ENCODE results near the gene SACS. TPM values are rescaled to one million over a fixed set of nuclear protein-coding genes. Genes with fewer than 3 reads are reported as not detected.
"Not testable (repeated sequence)": the region's sequence is repeated elsewhere in the genome, so short reads cannot be mapped to it uniquely, and the experiment has no call there.

Gene SACS
- total RNA-seq, 6 experiments from 2014 or later = 1.5 to 5.9 (median 3.3) TPM

GRCh38 chr13:23322353-23323336, 110.9 kb downstream of the SACS start:
- intact Hi-C loops (cut with DNase I) = no loop called here
- whole genome bisulfite sequencing (ENCODE audit: insufficient coverage, low coverage, low lambda C conversion rate, missing lambda C conversion rate) = 73% methylated on average over 9 of the region's 19 CpGs
- H3K27ac ChIP-seq = no peak overlapping the region

DNA sequence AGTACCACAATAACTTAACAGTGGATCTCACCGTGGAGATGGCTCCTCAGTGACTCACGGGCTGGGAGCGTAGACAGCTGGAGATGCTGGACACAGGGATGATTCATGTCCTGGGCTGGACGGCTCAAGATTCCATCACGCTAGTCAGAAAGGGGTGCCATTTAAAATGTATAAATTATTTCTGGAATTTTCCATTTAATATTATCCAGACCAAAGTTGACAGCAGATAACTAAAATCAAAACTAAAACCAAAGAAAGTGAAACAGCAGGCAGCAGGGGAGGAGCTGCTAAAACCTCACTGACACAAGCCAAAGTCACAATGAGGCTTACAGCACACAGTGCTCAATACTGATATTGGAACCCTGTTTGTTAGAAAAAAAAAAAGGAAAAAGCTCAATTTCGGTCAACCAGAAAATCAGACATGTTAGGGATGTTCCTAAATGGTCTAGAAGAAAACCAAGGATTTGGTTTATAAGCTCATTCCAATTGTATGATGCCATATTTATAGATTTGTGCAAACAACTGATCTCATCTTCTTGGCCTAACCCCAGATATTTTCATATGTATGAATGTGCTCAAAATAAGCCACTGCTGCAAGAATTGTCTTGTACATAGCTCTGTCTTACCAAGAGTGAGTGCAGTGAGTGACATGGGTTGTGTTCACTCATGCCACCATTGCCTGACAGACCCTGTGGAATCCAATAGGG, 111.8 kb downstream of the SACS start:
- no peak overlapping the region for H3K4me3 ChIP-seq
- H3K36me3 ChIP-seq = no peaks in the 10 kb centered on the region
- TF ChIP-seq POLR2A (IDR thresholded peaks at IDR 0.05) = no peak
- TF ChIP-seq CTCF (IDR thresholded peaks at IDR 0.05) = no peak
- H3K27me3 ChIP-seq = no peaks in the 10 kb centered on the region
- no peaks in the 10 kb centered on the region for H3K4me1 ChIP-seq
- ATAC-seq (peak in 1 of 4 donors; percentile 44), DNase-seq (no peak)
- 42% methylated on average over 6 of the region's 6 CpGs for WGBS (ENCODE audit: insufficient coverage, low coverage, low lambda C conversion rate, missing lambda C conversion rate)
- H3K27ac ChIP-seq = no peak overlapping the region
- H3K9me3 ChIP-seq = no peaks in the 10 kb centered on the region
- intact Hi-C loops (cut with DNase I) = no loop called here

More at GRCh38 chr13:23322353-23323336, 110.9 kb downstream of the SACS start:
- TF ChIP-seq POLR2A (IDR thresholded peaks at IDR 0.05) (no peak), CTCF (IDR thresholded peaks at IDR 0.05) (no peak)
- DNase-seq (no peak), ATAC-seq (no peak)
- Histone ChIP-seq H3K9me3 (no peaks in the 10 kb centered on the region), H3K36me3 (no peaks in the 10 kb centered on the region), H3K4me1 (no peaks in the 10 kb centered on the region), H3K4me3 (no peak overlapping the region), H3K27me3 (no peaks in the 10 kb centered on the region)

- Histone ChIP-seq H3K9me3 (no peaks in the 10 kb centered on the region), H3K27me3 (no peaks in the 10 kb centered on the region), H3K36me3 (no peaks in the 10 kb centered on the region), H3K4me3 (no peak overlapping the region), H3K4me1 (no peaks in the 10 kb centered on the region), H3K27ac (no peak overlapping the region)
- TF ChIP-seq CTCF (IDR thresholded peaks at IDR 0.05) = no peak
- TF ChIP-seq POLR2A (IDR thresholded peaks at IDR 0.05) = no peak
- 38% methylated on average over 4 of the region's 4 CpGs for WGBS (ENCODE audit: insufficient coverage, low coverage, low lambda C conversion rate, missing lambda C conversion rate)
- DNase-seq = no peak
- intact Hi-C loops (cut with DNase I) = no loop called here
- no peak for ATAC-seq
Observed at GRCh38 chr13:23320926-23321534, 112.5 kb downstream of the SACS start.

GRCh38 chr13:23319883-23320224, 113.6 kb downstream of the SACS start:
- Histone ChIP-seq H3K36me3 (no peaks in the 10 kb centered on the region), H3K4me1 (no peaks in the 10 kb centered on the region), H3K27me3 (no peaks in the 10 kb centered on the region), H3K9me3 (no peaks in the 10 kb centered on the region), H3K27ac (no peak overlapping the region), H3K4me3 (no peak overlapping the region)
- TF ChIP-seq POLR2A (IDR thresholded peaks at IDR 0.05) = no peak
- no peak for TF ChIP-seq CTCF (IDR thresholded peaks at IDR 0.05)
- intact Hi-C loops (cut with DNase I) = no loop called here
- DNase-seq = no peak
- ATAC-seq = no peak
- 64% methylated on average over 3 of the region's 3 CpGs for WGBS (ENCODE audit: insufficient coverage, low coverage, low lambda C conversion rate, missing lambda C conversion rate)

DNA sequence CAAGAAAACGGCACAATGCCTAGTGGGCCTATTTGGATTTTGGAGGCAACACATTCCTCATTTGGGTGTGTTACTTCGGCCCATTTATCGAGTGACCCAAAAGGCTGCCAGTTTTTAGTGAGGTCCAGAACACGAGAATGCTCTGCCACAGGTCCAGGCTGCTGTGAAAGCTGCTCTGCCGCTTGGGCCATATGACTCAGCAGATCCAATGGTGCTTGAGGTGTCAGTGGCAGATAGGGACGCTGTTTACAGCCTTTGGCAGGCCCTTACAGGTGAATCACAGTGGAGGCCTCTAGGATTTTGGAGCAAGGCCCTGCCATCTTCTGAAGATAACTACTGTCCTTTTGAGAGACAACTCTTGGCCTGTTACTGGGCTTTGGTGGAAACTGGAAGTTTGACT, 118.7 kb downstream of the SACS start:
- DNase-seq; H3K36me3 ChIP-seq; H3K4me3 ChIP-seq; H3K27ac ChIP-seq; H3K4me1 ChIP-seq; H3K27me3 ChIP-seq; H3K9me3 ChIP-seq; ATAC-seq; intact Hi-C loops (cut with DNase I): not testable (repeated sequence)
- WGBS (ENCODE audit: insufficient coverage, low coverage, low lambda C conversion rate, missing lambda C conversion rate) = 20% methylated on average over 1 of the region's 6 CpGs
